IPS DF 4.7 (cell line): ENCODE data around the gene YWHAQ.
"Not testable (repeated sequence)": the region's sequence is repeated elsewhere in the genome, so short reads cannot be mapped to it uniquely, and the experiment has no call there.

Experiments used
- DNase-seq: peaks from one replicate; pipeline ENCODE4 v3.0.0-alpha.2; 2013; ENCODE audit warnings: low spot score; ENCODE audit errors: extremely low read depth

Gene YWHAQ

GRCh38 chr2:9552219-9553178 lies 78.3 kb downstream of the YWHAQ start:
- no peak for DNase-seq

- DNase-seq = not testable (repeated sequence)
These were observed 79.9 kb downstream of the YWHAQ start for GRCh38 chr2:9550859-9551391.

- no peak for DNase-seq
These were observed 81.4 kb downstream of the YWHAQ start for GRCh38 chr2:9549420-9549819.

GRCh38 chr2:9548506-9548905 lies 82.3 kb downstream of the YWHAQ start:
- no peak for DNase-seq

GRCh38 chr2:9547262-9547991 lies 83.4 kb downstream of the YWHAQ start:
- DNase-seq = no peak

GRCh38 chr2:9545502-9545901 lies 85.3 kb downstream of the YWHAQ start:
- no peak for DNase-seq

GRCh38 chr2:9543557-9543956 lies 87.2 kb downstream of the YWHAQ start:
- no peak for DNase-seq

- no peak for DNase-seq
These were observed 91.3 kb downstream of the YWHAQ start for GRCh38 chr2:9539531-9539930.

- no peak for DNase-seq
These were observed 92.7 kb downstream of the YWHAQ start for GRCh38 chr2:9538000-9538507.

- DNase-seq = no peak
These were observed 94.3 kb downstream of the YWHAQ start for GRCh38 chr2:9536504-9536903.

- no peak for DNase-seq
These were observed 95.6 kb downstream of the YWHAQ start for GRCh38 chr2:9535177-9535576.
